ENCODE data around the gene DLST. TPM values are rescaled to one million over a fixed set of nuclear protein-coding genes. Genes with fewer than 3 reads are reported as not detected.

The DLST gene
- 72.8 and 98.4 TPM in 2 replicates for total RNA-seq

- DNase-seq (ENCODE audit: extremely low read depth, low read depth, low spot score), result no peak
Measured at GRCh38 chr14:74881431-74882102, at the start of gene DLST. Gene DLST (plus strand): TSS chr14:74881916. CDS start chr14:74881954, 38 bp downstream.

- no peak for DNase-seq (ENCODE audit: extremely low read depth, low read depth, low spot score)
Measured at GRCh38 chr14:74832849-74833248, 48.9 kb upstream of the DLST start.

GRCh38 chr14:74834692-74835392 is 46.9 kb upstream of the DLST start:
- no peak for DNase-seq (ENCODE audit: extremely low read depth, low read depth, low spot score)

GRCh38 chr14:74835645-74836250 is 46.0 kb upstream of the DLST start:
- DNase-seq (ENCODE audit: extremely low read depth, low read depth, low spot score), result no peak

GRCh38 chr14:74836251-74836960 is 45.3 kb upstream of the DLST start:
- no peak for DNase-seq (ENCODE audit: extremely low read depth, low read depth, low spot score)

- no peak for DNase-seq (ENCODE audit: extremely low read depth, low read depth, low spot score)
Measured at GRCh38 chr14:74838166-74838565, 43.5 kb upstream of the DLST start.

GRCh38 chr14:74840603-74841030 is 41.1 kb upstream of the DLST start:
- no peak for DNase-seq (ENCODE audit: extremely low read depth, low read depth, low spot score)

- DNase-seq (ENCODE audit: extremely low read depth, low read depth, low spot score), result no peak
Measured at GRCh38 chr14:74841230-74842207, 40.2 kb upstream of the DLST start.

- no peak for DNase-seq (ENCODE audit: extremely low read depth, low read depth, low spot score)
Measured at GRCh38 chr14:74843653-74844052, 38.1 kb upstream of the DLST start.

- no peak for DNase-seq (ENCODE audit: extremely low read depth, low read depth, low spot score)
Measured at GRCh38 chr14:74846168-74846567, 35.5 kb upstream of the DLST start.

GRCh38 chr14:74846968-74847665 is 34.6 kb upstream of the DLST start:
- DNase-seq (ENCODE audit: extremely low read depth, low read depth, low spot score), result no peak

- DNase-seq (ENCODE audit: extremely low read depth, low read depth, low spot score), result no peak
Measured at GRCh38 chr14:74848768-74849167, 32.9 kb upstream of the DLST start.

GRCh38 chr14:74852922-74853530 is 28.7 kb upstream of the DLST start:
- DNase-seq (ENCODE audit: extremely low read depth, low read depth, low spot score), result no peak

- no peak for DNase-seq (ENCODE audit: extremely low read depth, low read depth, low spot score)
Measured at GRCh38 chr14:74853581-74853980, 28.1 kb upstream of the DLST start.

- DNase-seq (ENCODE audit: extremely low read depth, low read depth, low spot score), result no peak
Measured at GRCh38 chr14:74855021-74855420, 26.7 kb upstream of the DLST start.

GRCh38 chr14:74855945-74856344 is 25.8 kb upstream of the DLST start:
- DNase-seq (ENCODE audit: extremely low read depth, low read depth, low spot score), result no peak

- DNase-seq (ENCODE audit: extremely low read depth, low read depth, low spot score), result no peak
Measured at GRCh38 chr14:74856366-74856765, 25.4 kb upstream of the DLST start.

GRCh38 chr14:74858022-74858421 is 23.7 kb upstream of the DLST start:
- no peak for DNase-seq (ENCODE audit: extremely low read depth, low read depth, low spot score)
